K562 (cell line): ENCODE data around the gene DUSP9. TPM values are rescaled to one million over a fixed set of nuclear protein-coding genes. Genes with fewer than 3 reads are reported as not detected.

ENCODE experiments used
- ATAC-seq: fragments of 200-7000 bp; cut with Tn5 transposase; 3 replicates; pipeline ENCODE4 v1.9.1; 2020; ENCODE audit warnings: moderate library complexity
- BruUV-seq: library from RNA; stranded (reverse); fragments of 400-500 nt; replicated peaks from 2 replicates; lab custom pipeline; 2021; lab: Mats Ljungman, UMichigan
- CTCF ChIA-PET: fragments of 300-600 bp; formaldehyde crosslinking; extraction: SDS; loops from one replicate; lab custom pipeline; 2021; ENCODE audit warnings: low intra/inter-chr PET ratio; lab: Yijun Ruan, JAX
- POLR2A ChIA-PET: fragments of 300-600, 350-650 bp; sonication (Branson Sonifier 250); formaldehyde crosslinking; extraction: SDS; loops from one replicate; lab custom pipeline; 2021; ENCODE audit warnings: antibody characterized with exemption, inconsistent platforms; lab: Yijun Ruan, JAX
- DNase-seq, 4 experiments: peaks; one replicate each; pipeline versions ENCODE4 v3.0.0 to v3.0.0-alpha.2; 2011 to 2018; ENCODE audit warnings: low spot score in 3 of 4, mixed read lengths in 3 of 4; ENCODE audit errors: extremely low read depth in 1 of 4
- FAIRE-seq: peaks from 2 replicates; lab custom pipeline; 2011; peaks lifted over from hg19 to GRCh38; lab: Jason Lieb, UNC
- H2AFZ ChIP-seq: 2 replicates; pipeline ENCODE4 v1.6.0; 2011; ENCODE audit warnings: low read depth, low read length, control low read depth, inconsistent platforms
- H3K27ac ChIP-seq: fragments of 200-600 bp; 3 replicates; pipeline ENCODE4 v1.8.0; 2011; ENCODE audit warnings: low read depth, mild to moderate bottlenecking, control low read depth, inconsistent platforms, low read length, moderate library complexity, mixed read lengths; ENCODE audit errors: extremely low read depth
- H3K27me3 ChIP-seq, 2 experiments: fragments of 300-600 bp in 1 of 2; 2 replicates in 1 of 2; 3 replicates in 1 of 2; pipeline versions ENCODE4 v1.6.0 to v1.8.0; 2011; ENCODE audit warnings: inconsistent platforms in 2 of 2, low read length in 2 of 2, mild to moderate bottlenecking in 1 of 2, mixed read lengths in 1 of 2, moderate library complexity in 1 of 2; ENCODE audit not compliant: control insufficient read depth in 2 of 2, insufficient read depth in 2 of 2
- H3K36me3 ChIP-seq: fragments of 300-600 bp; 3 replicates; pipeline ENCODE4 v1.8.0; 2011; ENCODE audit warnings: mild to moderate bottlenecking, low read length, inconsistent platforms; ENCODE audit not compliant: control insufficient read depth, insufficient read depth
- H3K4me1 ChIP-seq, 2 experiments: fragments of 200-600 bp in 1 of 2; replicated peaks in 1 of 2; 2 replicates in 1 of 2; 3 replicates in 1 of 2; pipeline versions ENCODE4 v1.5.1 to v1.8.0; 2011; ENCODE audit warnings: inconsistent platforms in 2 of 2, low read length in 2 of 2, mild to moderate bottlenecking in 1 of 2, mixed read lengths in 1 of 2, moderate library complexity in 1 of 2; ENCODE audit not compliant: control insufficient read depth in 2 of 2, insufficient read depth in 2 of 2
- H3K4me2 ChIP-seq: 2 replicates; pipeline ENCODE4 v1.6.1; 2011; ENCODE audit warnings: low read length, control low read depth, inconsistent platforms, mixed read lengths; ENCODE audit not compliant: insufficient read depth
- H3K4me3 ChIP-seq: fragments of 200-600 bp; sonication (generic), shearing (Covaris generic); 2 replicates; pipeline ENCODE4 v1.5.1; 2016; ENCODE audit warnings: control low read depth, inconsistent platforms
- H3K79me2 ChIP-seq: fragments of 200-600 bp; 3 replicates; pipeline ENCODE4 v1.8.0; 2011; ENCODE audit warnings: low read length, inconsistent platforms; ENCODE audit not compliant: control insufficient read depth, insufficient read depth
- H3K9ac ChIP-seq, 2 experiments: 2 replicates each; pipeline versions ENCODE4 v1.6.0 to v1.6.1; 2011; ENCODE audit warnings: low read depth in 2 of 2, low read length in 2 of 2, control low read depth in 1 of 2, inconsistent platforms in 1 of 2, mild to moderate bottlenecking in 1 of 2, mixed read lengths in 1 of 2; ENCODE audit not compliant: insufficient read depth in 1 of 2
- H3K9me1 ChIP-seq: one replicate; pipeline ENCODE4 v1.6.0; 2011; ENCODE audit warnings: inconsistent platforms, mild to moderate bottlenecking, low read length, moderate library complexity; ENCODE audit not compliant: control insufficient read depth, insufficient read depth
- H3K9me3 ChIP-seq: replicated peaks from 2 replicates; pipeline ENCODE4 v1.5.1; 2011; ENCODE audit warnings: low read depth, low read length, inconsistent platforms; ENCODE audit not compliant: control insufficient read depth, insufficient read depth
- H4K20me1 ChIP-seq: replicated peaks from 2 replicates; pipeline ENCODE4 v1.6.1; 2011; ENCODE audit warnings: low read length, inconsistent platforms, mixed read lengths; ENCODE audit not compliant: control insufficient read depth, insufficient read depth
- ATF3 ChIP-seq, 2 experiments: fragments of 450-650 bp in 1 of 2; sonication (generic) in 1 of 2; formaldehyde crosslinking in 1 of 2; IDR thresholded peaks in 1 of 2; conservative IDR thresholded peaks in 1 of 2; 2 replicates each; pipeline versions ENCODE4 v1.6.1 to v1.8.1; 2016 to 2023; ENCODE audit warnings: mild to moderate bottlenecking in 2 of 2, moderate library complexity in 2 of 2, inconsistent platforms in 1 of 2, missing genetic modification reagents in 1 of 2
- CBFA2T2 ChIP-seq: fragments of 450-650 bp; conservative IDR thresholded peaks from 2 replicates; pipeline ENCODE4 v1.6.1; 2017; ENCODE audit warnings: mild to moderate bottlenecking
- CREB1 ChIP-seq, 2 experiments: sonication (generic) in 1 of 2; formaldehyde crosslinking in 1 of 2; IDR thresholded peaks; 2 replicates each; pipeline versions ENCODE4 v1.6.1 to v1.8.0; 2012 to 2022; ENCODE audit warnings: inconsistent platforms in 1 of 2, mild to moderate bottlenecking in 1 of 2, missing genetic modification reagents in 1 of 2, moderate library complexity in 1 of 2
- ELK3 ChIP-seq: fragments of 450-650 bp; formaldehyde crosslinking; IDR thresholded peaks from 2 replicates; pipeline ENCODE4 v1.4.0; 2020; ENCODE audit warnings: mild to moderate bottlenecking
- KAT7 ChIP-seq: sonication (generic); formaldehyde crosslinking; IDR thresholded peaks from 2 replicates; pipeline ENCODE4 v1.8.0; 2022; ENCODE audit warnings: missing genetic modification reagents, mild to moderate bottlenecking, borderline replicate concordance
- KDM5B ChIP-seq: fragments of 200-600 bp; sonication (generic); IDR thresholded peaks from 2 replicates; pipeline ENCODE4 v1.6.1; 2012; ENCODE audit warnings: low read depth, mild to moderate bottlenecking, moderate library complexity, low read length, control low read depth, inconsistent platforms; ENCODE audit not compliant: insufficient replicate concordance
- MYNN ChIP-seq, 2 experiments: sonication (generic); formaldehyde crosslinking in 1 of 2; IDR thresholded peaks; 2 replicates each; pipeline versions ENCODE4 v1.5.0 to v1.6.1; 2016 to 2020; ENCODE audit warnings: antibody characterized with exemption in 1 of 2, missing genetic modification reagents in 1 of 2
- NFE2 ChIP-seq: IDR thresholded peaks from 2 replicates; pipeline ENCODE4 v1.6.1; 2014; ENCODE audit warnings: antibody characterized with exemption, low read depth
- PATZ1 ChIP-seq: fragments of 250-450 bp; sonication (Bioruptor Pico); IDR thresholded peaks from 2 replicates; pipeline ENCODE4 v1.5.0; 2020; ENCODE audit warnings: mild to moderate bottlenecking, borderline replicate concordance
- POLR2G ChIP-seq: fragments of 200-400 bp; formaldehyde crosslinking; IDR thresholded peaks from 2 replicates; pipeline ENCODE4 v1.6.1; 2017; ENCODE audit warnings: low read depth, mild to moderate bottlenecking, antibody characterized with exemption, low read length, moderate library complexity
- TAL1 ChIP-seq: fragments of 450-650 bp; IDR thresholded peaks from 2 replicates; pipeline ENCODE4 v1.6.1; 2016; ENCODE audit warnings: mild to moderate bottlenecking
- ZC3H4 ChIP-seq: sonication (generic); formaldehyde crosslinking; IDR thresholded peaks from 2 replicates; pipeline ENCODE4 v1.9.0; 2021; ENCODE audit warnings: missing genetic modification reagents, borderline replicate concordance
- ZNF655 ChIP-seq: fragments of 250-450 bp; sonication (Bioruptor Pico); IDR thresholded peaks from 2 replicates; pipeline ENCODE4 v1.5.0; 2021
- WGBS: fragments of 100-300 bp; shearing (Covaris generic); methylation state at CpG from one replicate; pipeline ENCODE4 v1.1.6; 2016; ENCODE audit warnings: low coverage, mixed read lengths; ENCODE audit not compliant: insufficient coverage; ENCODE audit errors: missing lambda C conversion rate; 5-methylcytosine and 5-hydroxymethylcytosine counted together
- in situ Hi-C: fragments of 300-500 bp; cut with MboI; formaldehyde crosslinking; loops from 4 replicates; pipeline ENCODE4 v1.15.0; 2018; ENCODE audit warnings: inconsistent platforms, mixed read lengths
- intact Hi-C: fragments of 100-400 bp; cut with micrococcal nuclease; formaldehyde crosslinking; loops from 2 replicates; pipeline ENCODE4 v1.14.2; 2022
- polyA plus RNA-seq, 8 experiments: library from polyadenylated mRNA; depleted of rRNA in 4 of 8; stranded (reverse) in 5 of 8; unstranded in 3 of 8; fragments of >200 nt; fragmentation: Nextera tagmentation in 2 of 8; fragmentation: Illumina TruSeq in 1 of 8; extraction: Ambion mirVana in 2 of 8; extraction: Trizol in 1 of 8; gene quantifications; 2 replicates each; pipeline versions ENCODE4 v1.2.1 to v1.2.3, GENCODE V29; 2011 to 2014; ENCODE audit warnings: inconsistent platforms in 1 of 8, missing spikeins in 1 of 8
- total RNA-seq, 7 experiments: library from RNA; depleted of rRNA in 6 of 7; stranded (reverse); fragments of >200 nt in 6 of 7; fragmentation: Illumina TruSeq in 2 of 7; extraction: Trizol in 2 of 7; gene quantifications; 2 replicates each; pipeline versions ENCODE4 v1.2.1 to v1.2.3, GENCODE V29; 2011 to 2021; ENCODE audit warnings: low replicate concordance in 1 of 7

The DUSP9 gene
- total and polyA plus RNA-seq, 9 of the 15 experiments (the other 6 are each of a cell fraction or from before 2014, with no cell fraction given) = 0.11 to 14.1 (median 5.5) TPM

- ChIA-PET CTCF (no interaction called here), POLR2A (interaction anchor here (0.8 kb wide), 1 partner anchor 19 kb away, joined by 4 read pairs; no protein-coding TSS in a partner anchor)
- TSS peak; percentile 48 for BruUV-seq
- peaks cover 4% of the 10 kb centered on the region for H3K9me1 ChIP-seq
- DNase-seq = peak; percentile 56 to 79 (median 64)
- peak; percentile 15 for FAIRE-seq
- H3K36me3 ChIP-seq = peaks cover 46% of the 10 kb centered on the region; the same call in 1 of the 3 replicates
- H4K20me1 ChIP-seq = peaks cover 13% of the 10 kb centered on the region
- H3K79me2 ChIP-seq = peaks cover 37% of the 10 kb centered on the region
- no peaks in the 10 kb centered on the region for H3K27me3 ChIP-seq
- peak overlapping the region; percentile 60 to 90 for H3K9ac ChIP-seq
- peak overlapping the region; percentile 32; the same call in 1 of the 3 replicates for H3K27ac ChIP-seq
- in situ Hi-C loops (no loop called here), intact Hi-C loops (no loop called here)
- no peak overlapping the region for H2AFZ ChIP-seq
- peaks cover 16 to 85% of the 10 kb centered on the region in 2 experiments; a peak in 4 of 5 replicates for H3K4me1 ChIP-seq
- 37% methylated on average over 13 of the region's 19 CpGs for WGBS
- H3K9me3 ChIP-seq = no peaks in the 10 kb centered on the region
- ATAC-seq = peak; percentile 70
- peak overlapping the region; percentile 39 for H3K4me3 ChIP-seq
- H3K4me2 ChIP-seq = peak overlapping the region; percentile 82
- no peak for TF ChIP-seq ZNF655
- TF ChIP-seq ELK3 = no peak
- peak; percentile 15; the same call in 1 of the 2 replicates for TF ChIP-seq ATF3 (IDR thresholded peaks at IDR 0.05)
- TF ChIP-seq ATF3 (CRISPR knock-in tag; conservative IDR thresholded peaks at IDR 0.05) = no peak
- TF ChIP-seq PATZ1 (CRISPR knock-in tag) = no peak
- peak; percentile 62 for TF ChIP-seq TAL1
- peak; percentile 36 for TF ChIP-seq KDM5B
- TF ChIP-seq KAT7 (CRISPR knock-in tag) = 0 out of 2 replicates have a peak, but pooled peaks have one; percentile 39
- TF ChIP-seq NFE2 = 0 out of 2 replicates have a peak, but pooled peaks have one; percentile 17
- peak; percentile 10 for TF ChIP-seq MYNN (IDR thresholded peaks at IDR 0.05)
- no peak for TF ChIP-seq MYNN (CRISPR knock-in tag; IDR thresholded peaks at IDR 0.05)
- TF ChIP-seq ZC3H4 (CRISPR knock-in tag) = peak; percentile 83; the same call in 1 of the 2 replicates
- peak; percentile 76; the same call in 1 of the 2 replicates for TF ChIP-seq POLR2G
- TF ChIP-seq CBFA2T2 = peak; percentile 70
- peak; percentile 22; the same call in 1 of the 2 replicates for TF ChIP-seq CREB1 (IDR thresholded peaks at IDR 0.05)
- no peak for TF ChIP-seq CREB1 (CRISPR knock-in tag; IDR thresholded peaks at IDR 0.05)
These were observed 42.9 kb downstream of the DUSP9 start for GRCh38 chrX:153689654-153690465.
